Fibroblast of skin of left quadriceps (primary cell): Measurements from ENCODE around the gene KIAA0586.

ENCODE experiments used
- DNase-seq, 2 experiments: peaks; one replicate each; pipeline ENCODE4 v3.0.0-alpha.2; 2013; ENCODE audit warnings: low read depth in 2 of 2

KIAA0586 gene

GRCh38 chr14:58597041-58597440 lies 169.5 kb downstream of the KIAA0586 start:
- no peak for DNase-seq

GRCh38 chr14:58598028-58598803 lies 170.7 kb downstream of the KIAA0586 start:
- DNase-seq = no peak

- no peak for DNase-seq
Measured at GRCh38 chr14:58598804-58599525, 171.4 kb downstream of the KIAA0586 start.

DNA sequence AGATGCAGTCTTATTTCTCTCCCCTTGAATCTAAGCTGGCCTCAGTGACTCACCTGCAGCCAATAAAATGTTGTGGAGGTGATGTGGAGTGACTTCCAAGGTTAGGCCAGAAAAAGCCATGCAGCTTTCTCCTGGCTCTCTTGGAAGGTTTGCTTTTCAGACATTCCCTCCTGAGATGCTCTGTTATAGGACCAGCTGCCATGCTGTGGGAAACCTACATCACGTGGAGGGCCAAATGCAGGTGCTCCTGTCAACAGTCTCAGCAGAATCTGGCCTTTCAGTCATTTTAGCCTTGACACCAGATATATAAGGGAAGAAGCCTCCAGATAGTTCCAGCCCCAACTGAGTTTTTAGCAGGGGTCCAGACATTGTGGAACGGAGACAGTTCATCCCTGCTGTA lies 172.2 kb downstream of the KIAA0586 start:
- DNase-seq = no peak
